Measurements from ENCODE around the gene LSP1. TPM values are rescaled to one million over a fixed set of nuclear protein-coding genes. Genes with fewer than 3 reads are reported as not detected.

LSP1 gene
- total RNA-seq, 2 donors from 2014 or later, result 6.7 to 11.6 TPM

DNA sequence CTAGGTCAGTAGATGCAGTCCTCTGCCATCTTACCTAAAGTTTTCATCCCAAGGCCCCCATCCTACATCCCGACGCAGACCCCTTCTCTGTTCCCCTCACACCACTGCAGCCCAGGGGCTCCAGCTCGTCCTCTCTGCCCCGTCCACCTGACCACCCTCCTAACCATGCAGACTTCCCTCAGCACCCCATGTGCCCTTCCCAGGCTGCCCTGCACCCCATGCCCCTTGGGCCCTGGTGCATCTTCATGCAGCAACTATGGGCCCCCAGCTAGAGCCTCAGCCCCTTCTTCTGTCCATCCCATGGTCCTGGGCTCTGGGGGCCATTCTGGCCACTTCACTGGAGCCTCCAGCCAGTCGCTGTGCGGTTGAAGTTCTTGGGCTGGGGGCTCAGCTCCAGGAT is 35.9 kb downstream of the LSP1 start:
- 93% methylated on average over 6 of the region's 6 CpGs for WGBS
- no peaks in the 10 kb centered on the region for H3K4me1 ChIP-seq (replicated peaks)
- intact Hi-C loops (cut with DNase I), result no loop called here
- no peak overlapping the region for H3K4me3 ChIP-seq
- no peak overlapping the region for H3K27ac ChIP-seq
- H3K27me3 ChIP-seq (replicated peaks; ENCODE audit: insufficient read depth), result no peaks in the 10 kb centered on the region
- H3K36me3 ChIP-seq, result no peaks in the 10 kb centered on the region
- H3K9me3 ChIP-seq, result no peaks in the 10 kb centered on the region
- DNase-seq (ENCODE audit: low spot score), result no peak
- TF ChIP-seq POLR2AphosphoS5 (IDR thresholded peaks at IDR 0.05) (no peak), POLR2A (IDR thresholded peaks at IDR 0.05) (no peak)
- TF ChIP-seq, protein P1, sequence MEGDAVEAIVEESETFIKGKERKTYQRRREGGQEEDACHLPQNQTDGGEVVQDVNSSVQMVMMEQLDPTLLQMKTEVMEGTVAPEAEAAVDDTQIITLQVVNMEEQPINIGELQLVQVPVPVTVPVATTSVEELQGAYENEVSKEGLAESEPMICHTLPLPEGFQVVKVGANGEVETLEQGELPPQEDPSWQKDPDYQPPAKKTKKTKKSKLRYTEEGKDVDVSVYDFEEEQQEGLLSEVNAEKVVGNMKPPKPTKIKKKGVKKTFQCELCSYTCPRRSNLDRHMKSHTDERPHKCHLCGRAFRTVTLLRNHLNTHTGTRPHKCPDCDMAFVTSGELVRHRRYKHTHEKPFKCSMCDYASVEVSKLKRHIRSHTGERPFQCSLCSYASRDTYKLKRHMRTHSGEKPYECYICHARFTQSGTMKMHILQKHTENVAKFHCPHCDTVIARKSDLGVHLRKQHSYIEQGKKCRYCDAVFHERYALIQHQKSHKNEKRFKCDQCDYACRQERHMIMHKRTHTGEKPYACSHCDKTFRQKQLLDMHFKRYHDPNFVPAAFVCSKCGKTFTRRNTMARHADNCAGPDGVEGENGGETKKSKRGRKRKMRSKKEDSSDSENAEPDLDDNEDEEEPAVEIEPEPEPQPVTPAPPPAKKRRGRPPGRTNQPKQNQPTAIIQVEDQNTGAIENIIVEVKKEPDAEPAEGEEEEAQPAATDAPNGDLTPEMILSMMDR (IDR thresholded peaks at IDR 0.05), result no peak

DNA sequence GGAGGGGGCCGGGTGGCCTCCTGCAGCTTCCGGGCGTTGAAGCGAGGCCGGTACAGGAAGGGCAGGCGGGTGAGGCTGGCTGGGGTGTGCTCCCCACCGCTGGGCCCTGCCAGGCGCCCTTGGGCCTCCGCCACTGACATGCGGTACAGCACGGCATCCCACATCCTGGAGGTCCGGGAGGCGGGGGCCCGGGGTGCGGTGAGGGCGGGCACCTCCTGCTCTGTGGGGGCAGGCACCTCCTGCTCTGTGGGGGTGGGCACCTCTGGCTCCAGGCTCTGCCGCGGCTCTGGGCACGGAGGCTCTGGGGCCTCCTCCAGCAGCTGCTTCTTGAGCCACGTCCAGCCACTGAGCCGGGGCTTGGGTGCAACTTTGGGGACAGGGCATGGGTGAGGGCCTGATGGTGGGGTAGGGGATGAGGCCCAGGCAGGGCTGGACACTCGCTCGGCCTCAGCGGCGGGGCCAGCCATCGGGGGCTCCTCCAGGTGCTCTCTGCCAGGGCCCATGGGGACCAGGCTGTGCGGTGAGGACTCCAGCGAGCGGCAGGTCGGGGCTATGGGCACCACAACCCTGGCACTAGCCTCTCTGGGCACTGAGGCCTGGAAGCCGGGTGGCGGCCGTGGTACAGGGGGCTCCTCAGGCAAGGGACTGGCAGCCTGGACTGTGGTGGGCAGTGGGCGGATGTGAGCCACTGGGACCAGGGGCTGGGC is 36.5 kb downstream of the LSP1 start:
- Histone ChIP-seq H3K27ac (no peak overlapping the region), H3K36me3 (no peaks in the 10 kb centered on the region), H3K4me1 (replicated peaks) (no peaks in the 10 kb centered on the region), H3K27me3 (replicated peaks; ENCODE audit: insufficient read depth) (no peaks in the 10 kb centered on the region), H3K9me3 (no peaks in the 10 kb centered on the region), H3K4me3 (no peak overlapping the region)
- intact Hi-C loops (cut with DNase I), result no loop called here
- no peak for TF ChIP-seq POLR2A (IDR thresholded peaks at IDR 0.05)
- TF ChIP-seq, protein P1 (IDR thresholded peaks at IDR 0.05), result no peak
- 91% methylated on average over 22 of the region's 34 CpGs for WGBS
- DNase-seq (ENCODE audit: low spot score), result no peak

DNA sequence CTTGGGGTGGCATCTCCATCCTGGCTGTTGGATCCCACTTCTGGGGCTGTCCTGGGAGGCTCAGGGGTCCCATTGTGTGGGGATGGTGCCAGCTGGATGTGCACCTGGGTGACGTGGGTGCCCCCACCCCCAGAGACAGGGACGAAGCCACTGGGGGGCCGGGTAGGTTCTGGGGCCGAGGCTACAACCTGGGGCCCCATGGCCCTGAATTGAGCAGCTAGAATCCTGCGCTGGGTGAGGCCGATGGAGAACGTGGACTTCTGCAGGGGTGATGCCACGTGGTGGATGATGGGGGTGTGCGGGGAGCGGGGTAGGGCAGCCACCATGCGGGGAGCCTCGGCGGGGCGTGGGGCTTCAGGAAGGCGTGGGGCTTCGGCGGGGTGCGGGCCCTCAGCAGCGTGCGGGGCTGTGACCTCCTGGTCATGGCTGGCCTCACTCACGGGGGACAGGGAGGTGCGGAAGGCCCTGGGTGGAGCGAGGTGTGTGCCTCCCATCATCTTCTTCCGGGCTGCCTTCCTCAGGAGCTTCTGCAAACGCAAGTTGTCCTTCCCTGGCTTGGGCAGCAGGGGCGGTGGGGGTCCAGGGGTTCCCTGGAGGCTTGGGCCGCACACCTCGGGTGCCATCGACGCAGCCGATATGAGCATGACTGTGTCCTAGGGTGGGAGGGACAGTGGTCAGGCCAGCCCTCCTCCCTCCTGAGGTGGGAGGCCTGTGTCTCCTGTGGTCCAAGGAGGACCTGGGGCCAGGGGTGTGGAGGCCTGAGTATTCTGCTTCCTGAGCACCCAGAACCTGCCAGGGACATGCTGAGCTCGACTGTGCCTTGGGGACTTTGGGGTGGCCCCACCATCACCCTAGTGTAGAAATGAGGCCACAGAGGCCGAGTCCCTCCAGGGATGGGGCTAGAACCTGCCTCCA is 37.3 kb downstream of the LSP1 start:
- Histone ChIP-seq H3K27ac (no peak overlapping the region), H3K9me3 (no peaks in the 10 kb centered on the region), H3K27me3 (replicated peaks; ENCODE audit: insufficient read depth) (no peaks in the 10 kb centered on the region), H3K36me3 (no peaks in the 10 kb centered on the region), H3K4me3 (no peak overlapping the region), H3K4me1 (replicated peaks) (no peaks in the 10 kb centered on the region)
- TF ChIP-seq POLR2A (IDR thresholded peaks at IDR 0.05), result no peak
- TF ChIP-seq, protein P1 (IDR thresholded peaks at IDR 0.05), result no peak
- TF ChIP-seq POLR2AphosphoS5 (IDR thresholded peaks at IDR 0.05), result no peak
- WGBS, result 92% methylated on average over 33 of the region's 33 CpGs
- no peak for DNase-seq (ENCODE audit: low spot score)
- intact Hi-C loops (cut with DNase I), result no loop called here

DNA sequence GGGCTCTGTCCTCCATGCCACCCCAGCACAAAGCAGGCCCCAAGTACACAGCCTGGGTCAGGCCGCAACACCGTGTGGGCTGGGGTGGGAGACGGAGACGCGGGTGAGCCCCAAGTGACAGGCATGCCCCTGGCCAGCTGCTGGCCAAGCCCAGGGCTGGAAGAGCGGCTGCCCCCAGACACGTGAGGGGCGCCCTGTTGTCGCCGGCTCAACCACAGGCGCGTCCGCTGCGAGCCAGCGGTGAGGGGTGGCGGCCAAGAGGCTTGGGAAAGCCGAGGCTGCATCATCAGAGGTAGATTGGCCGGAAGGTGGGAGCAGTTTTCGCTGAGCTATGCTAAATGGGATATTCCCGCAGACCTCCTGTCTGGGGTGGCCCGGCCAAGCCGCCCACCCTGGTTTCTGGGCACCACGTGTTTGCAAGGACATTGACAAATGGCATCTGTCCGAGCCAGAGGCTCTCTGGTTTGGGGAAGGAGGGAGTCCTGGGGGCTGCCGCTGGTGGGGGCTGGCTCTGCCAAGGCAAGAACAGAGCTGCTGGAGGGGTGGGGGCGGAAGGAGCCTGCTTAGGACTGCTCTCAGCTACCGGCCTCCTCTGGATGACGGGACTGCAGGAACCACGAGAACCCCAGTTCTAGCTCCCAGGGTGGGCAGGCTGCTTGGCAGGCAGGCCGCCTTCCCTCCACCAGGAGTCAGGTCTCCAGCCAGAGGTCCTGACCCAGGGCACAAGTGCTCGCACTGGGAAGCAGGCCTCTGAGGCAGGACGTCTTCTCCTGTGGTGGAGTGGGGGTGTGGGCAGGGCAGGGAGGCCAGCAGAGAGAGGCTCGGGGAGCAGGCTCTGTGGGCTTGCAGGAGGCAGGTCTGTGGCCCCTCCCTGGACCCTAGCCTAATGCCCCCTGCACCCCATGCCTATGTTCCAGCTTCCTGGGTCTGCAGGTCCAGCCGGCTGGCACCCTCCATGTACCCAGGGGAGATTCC is 38.3 kb downstream of the LSP1 start:
- TF ChIP-seq POLR2A (IDR thresholded peaks at IDR 0.05) (no peak), POLR2AphosphoS5 (IDR thresholded peaks at IDR 0.05) (no peak)
- TF ChIP-seq, protein P1 (IDR thresholded peaks at IDR 0.05), result no peak
- no peaks in the 10 kb centered on the region for H3K27me3 ChIP-seq (replicated peaks; ENCODE audit: insufficient read depth)
- H3K27ac ChIP-seq, result no peak overlapping the region
- no peaks in the 10 kb centered on the region for H3K9me3 ChIP-seq
- DNase-seq (ENCODE audit: low spot score), result no peak
- no peaks in the 10 kb centered on the region for H3K36me3 ChIP-seq
- intact Hi-C loops (cut with DNase I), result no loop called here
- WGBS, result 78% methylated on average over 34 of the region's 34 CpGs
- H3K4me1 ChIP-seq (replicated peaks), result no peaks in the 10 kb centered on the region
- H3K4me3 ChIP-seq, result no peak overlapping the region
